ENCODE data around the gene MADD. TPM values are rescaled to one million over a fixed set of nuclear protein-coding genes. Genes with fewer than 3 reads are reported as not detected.
"Not testable (repeated sequence)": the region's sequence is repeated elsewhere in the genome, so short reads cannot be mapped to it uniquely, and the experiment has no call there.

The MADD gene
- total RNA-seq, 1 donor from 2014 or later: 41.0 TPM

DNA sequence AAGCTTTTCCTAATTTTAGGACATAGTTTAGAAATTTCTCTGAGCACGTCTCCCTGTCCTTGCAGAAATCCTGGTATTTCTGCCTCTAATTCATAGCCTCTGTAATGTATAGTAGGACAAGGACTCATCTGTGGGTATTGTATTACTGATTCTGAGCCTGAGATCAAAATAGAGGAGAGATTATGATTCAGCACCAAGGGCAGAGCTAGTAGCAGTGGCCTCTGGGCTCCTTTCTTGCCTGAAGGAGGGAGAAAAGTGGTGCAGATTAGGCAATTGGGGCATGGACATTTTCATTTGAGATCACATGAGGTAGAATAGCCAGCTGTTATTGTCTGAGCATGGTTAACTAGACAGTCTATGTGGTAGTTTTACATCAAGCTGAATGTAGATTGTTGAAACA is 2.8 kb downstream of the MADD start:
- peak; percentile 76 for DNase-seq (ENCODE audit: low read depth)

GRCh38 chr11:47274495-47275235 is 4.7 kb downstream of the MADD start:
- no peak for DNase-seq (ENCODE audit: low read depth)

DNA sequence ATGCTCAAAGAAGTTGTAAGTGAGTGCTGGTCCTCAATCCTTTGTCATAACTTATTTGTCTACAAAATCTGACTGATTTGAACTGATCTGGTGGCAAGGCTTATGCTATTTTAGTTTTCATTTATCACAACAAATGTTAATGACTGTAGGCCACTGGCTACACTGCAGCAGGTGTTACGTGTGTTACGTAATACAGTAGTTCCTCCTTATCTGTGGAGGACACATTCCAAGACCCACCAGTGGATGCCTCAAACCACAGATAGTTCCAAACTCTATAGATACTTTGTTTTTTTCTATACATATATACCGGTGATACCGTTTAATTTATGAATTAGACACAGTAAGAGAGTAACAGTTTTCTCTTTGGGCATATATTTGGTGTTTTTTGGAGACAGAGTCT is 7.0 kb downstream of the MADD start:
- DNase-seq (ENCODE audit: low read depth): peak; percentile 30

DNA sequence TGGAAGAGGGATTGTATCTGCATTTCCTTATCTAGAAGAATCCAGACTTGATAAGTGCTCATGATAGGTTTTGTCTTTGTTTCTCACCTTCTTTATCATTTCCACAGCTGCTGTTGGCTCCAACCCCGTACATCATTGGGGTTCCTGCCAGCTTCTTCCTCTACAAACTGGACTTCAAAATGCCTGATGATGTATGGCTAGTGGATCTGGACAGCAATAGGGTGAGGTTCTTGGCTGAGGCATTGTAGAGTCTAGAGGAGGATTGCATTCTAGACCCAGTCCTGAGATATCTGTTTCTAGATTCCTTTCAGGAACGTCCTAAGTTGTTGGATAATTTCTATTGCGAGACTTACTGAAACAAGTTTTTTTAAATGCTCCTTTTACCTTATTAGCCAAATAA is 8.1 kb downstream of the MADD start:
- DNase-seq (ENCODE audit: low read depth): no peak

DNA sequence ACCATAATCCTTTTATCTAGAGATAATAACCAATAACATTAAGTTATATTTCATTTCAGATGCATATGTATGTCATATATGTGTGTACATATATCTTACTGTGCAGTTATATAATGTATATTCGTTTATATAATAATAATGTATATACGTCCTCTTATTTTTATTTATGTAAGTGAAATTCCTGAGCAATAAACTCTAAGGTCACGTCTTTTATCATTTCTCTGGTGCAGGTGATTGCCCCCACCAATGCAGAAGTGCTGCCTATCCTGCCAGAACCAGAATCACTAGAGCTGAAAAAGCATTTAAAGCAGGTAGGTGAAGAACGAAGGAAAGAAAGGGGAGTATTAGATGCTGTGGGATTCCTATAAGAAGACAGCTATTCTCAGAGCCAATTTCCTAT is 8.8 kb downstream of the MADD start:
- no peak for DNase-seq (ENCODE audit: low read depth)

DNA sequence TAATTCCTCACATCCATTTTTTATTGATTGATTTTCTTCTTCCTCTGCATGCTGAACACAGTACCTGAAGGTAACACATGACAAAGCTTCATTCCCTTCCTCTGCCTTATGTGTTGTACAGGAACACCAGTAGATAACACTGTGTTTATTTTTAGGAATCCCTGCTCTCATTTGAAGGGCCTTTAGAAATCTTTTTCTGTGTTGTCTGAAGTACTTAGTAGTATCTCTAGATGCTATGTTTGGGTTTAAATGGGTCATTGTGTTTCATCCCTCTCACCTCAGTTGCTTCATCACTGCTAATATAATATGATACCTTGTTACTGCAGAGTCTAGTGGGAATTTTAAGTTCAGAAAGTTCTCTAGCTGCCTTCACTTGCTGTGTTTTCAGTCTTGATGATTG is 10.2 kb downstream of the MADD start:
- DNase-seq (ENCODE audit: low read depth): no peak

DNA sequence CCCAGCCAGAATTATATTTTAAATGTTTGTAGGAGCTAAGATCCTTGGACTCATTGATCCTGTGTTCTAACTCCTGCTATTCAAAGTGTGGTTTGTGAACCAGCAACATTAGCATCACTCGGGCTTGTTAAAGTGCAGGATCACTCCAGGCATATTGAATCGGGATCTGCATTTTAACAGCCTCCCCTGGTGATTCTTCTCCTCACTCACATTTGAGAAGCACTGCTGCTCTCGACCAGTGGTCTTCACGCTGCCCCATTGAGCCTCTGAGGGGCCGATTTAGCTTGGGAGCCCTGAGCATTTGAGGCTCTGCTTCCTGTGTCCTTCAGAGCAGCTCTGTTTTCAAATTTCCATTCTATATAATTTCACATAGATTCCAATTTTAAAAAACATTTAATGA is 10.9 kb downstream of the MADD start:
- DNase-seq (ENCODE audit: low read depth): no peak

DNA sequence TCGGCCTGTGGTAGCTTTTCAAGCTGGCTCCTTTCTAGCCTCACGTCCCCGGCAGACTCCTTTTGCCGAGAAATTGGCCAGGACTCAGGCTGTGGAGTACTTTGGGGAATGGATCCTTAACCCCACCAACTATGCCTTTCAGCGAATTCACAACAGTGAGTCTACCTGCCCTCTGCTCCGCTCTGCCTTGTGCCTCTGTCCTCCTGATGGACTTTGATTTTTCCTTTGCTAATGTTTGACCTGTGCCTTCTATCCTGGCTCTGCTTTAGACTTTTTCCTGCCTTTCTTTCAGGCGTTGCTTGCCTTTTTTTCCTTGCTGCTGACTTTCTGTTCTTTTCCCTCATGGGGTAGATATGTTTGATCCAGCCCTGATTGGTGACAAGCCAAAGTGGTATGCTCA is 12.5 kb downstream of the MADD start:
- no peak for DNase-seq (ENCODE audit: low read depth)

- DNase-seq (ENCODE audit: low read depth): no peak
Measured at GRCh38 chr11:47284151-47284550, 14.2 kb downstream of the MADD start.

DNA sequence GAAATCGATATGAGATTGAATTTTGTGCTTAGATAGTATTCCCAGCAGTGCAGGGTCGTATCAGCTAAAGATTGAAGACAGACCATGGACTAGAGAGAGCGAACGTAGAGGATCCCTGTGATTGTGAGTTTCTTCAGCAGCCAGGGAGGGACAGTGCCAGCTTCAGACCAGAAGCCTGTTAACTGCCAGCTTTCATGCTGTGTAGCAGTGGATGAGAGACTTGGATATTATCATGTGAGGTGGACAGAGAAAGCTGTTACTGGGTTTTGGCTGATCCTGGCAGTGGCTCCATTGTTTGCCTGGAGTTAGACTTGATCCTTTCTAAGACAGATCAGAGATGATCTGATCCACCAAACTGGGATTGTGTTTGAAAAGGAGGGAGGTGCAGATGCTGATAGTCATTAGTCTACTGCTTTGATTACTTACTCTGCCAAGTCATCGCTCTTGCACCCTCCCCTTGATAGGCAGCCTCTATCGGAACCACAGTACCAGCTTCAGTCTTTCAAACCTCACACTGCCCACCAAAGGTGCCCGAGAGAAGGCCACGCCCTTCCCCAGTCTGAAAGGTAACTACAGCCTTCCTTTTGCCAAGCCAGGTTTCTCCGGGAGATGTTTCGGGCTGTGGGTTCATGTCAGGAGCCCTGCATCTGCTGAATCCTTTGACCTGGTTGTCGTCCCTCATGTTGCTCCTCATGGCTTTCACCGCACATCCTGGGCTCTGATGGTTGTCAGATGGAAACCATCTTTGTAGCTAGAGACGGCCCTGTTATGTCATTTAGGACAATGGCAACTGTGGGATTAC is 16.2 kb downstream of the MADD start:
- DNase-seq (ENCODE audit: low read depth): no peak

DNA sequence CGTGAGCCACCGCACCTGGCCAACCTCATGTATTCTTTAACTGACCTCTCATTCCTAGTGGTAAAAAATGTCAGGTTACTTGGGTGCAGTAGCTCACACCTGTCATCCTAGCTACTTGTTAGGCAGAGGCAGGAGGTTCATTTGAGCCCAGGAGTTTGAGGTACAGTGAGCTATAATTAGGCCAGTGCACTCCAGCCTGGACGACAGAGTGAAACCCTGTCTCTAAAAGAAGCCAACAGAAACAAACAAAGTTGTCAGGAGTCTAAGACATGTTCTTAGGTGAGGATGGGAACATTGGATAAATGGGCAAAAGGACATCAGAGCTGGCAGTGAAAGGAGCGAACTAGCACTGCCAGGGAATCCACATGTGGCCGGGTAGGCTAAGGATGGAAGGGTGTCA is 18.1 kb downstream of the MADD start:
- DNase-seq (ENCODE audit: low read depth): peak; percentile 33

DNA sequence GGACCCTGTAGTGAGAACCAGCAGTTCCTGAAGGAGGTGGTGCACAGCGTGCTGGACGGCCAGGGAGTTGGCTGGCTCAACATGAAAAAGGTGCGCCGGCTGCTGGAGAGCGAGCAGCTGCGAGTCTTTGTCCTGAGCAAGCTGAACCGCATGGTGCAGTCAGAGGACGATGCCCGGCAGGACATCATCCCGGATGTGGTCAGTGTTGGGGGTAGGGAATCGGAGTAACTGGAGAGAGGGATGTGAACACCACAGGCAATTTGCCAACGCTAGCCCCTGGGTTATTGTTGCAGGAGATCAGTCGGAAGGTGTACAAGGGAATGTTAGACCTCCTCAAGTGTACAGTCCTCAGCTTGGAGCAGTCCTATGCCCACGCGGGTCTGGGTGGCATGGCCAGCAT is 19.9 kb downstream of the MADD start:
- no peak for DNase-seq (ENCODE audit: low read depth)

GRCh38 chr11:47295385-47295784 is 25.5 kb downstream of the MADD start:
- no peak for DNase-seq (ENCODE audit: low read depth)

DNA sequence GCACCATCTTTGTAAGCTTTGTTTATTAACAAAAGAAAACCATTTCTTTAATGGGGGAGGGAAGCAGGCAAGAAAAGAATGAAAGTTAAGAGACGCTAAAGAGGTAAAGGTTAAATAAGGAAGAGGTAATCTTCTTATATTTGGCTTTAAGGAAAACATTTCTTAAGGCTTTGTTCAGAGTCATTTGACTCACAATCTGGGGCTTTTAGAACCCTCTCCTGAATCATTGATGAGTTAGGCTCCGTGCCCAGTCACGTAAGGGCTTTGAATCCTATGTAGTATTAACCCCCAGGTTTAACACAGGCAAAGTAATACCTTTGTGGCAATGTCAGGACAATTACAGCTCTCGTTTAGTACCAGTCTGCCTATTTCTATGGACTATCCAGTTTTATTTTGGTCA is 26.1 kb downstream of the MADD start:
- no peak for DNase-seq (ENCODE audit: low read depth)

DNA sequence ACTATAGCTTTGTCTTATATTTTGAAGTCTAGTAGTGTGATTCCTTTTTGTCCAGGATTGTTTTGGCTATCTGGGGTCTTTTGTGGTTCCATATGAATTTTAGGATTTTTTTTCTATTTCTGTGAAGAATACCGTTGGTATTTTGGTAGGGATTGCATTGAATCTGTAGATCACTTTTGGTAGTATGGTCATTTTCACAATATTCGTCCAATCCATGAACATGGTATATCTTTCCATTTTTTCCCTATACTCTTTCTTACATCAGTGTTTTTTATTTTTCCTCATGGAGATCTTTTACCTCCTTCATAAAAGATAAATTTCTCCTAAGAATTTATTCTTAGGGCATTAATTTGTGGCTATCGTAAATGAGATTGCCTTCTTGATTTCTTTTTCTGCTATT is 29.1 kb downstream of the MADD start:
- DNase-seq (ENCODE audit: low read depth): no peak

DNA sequence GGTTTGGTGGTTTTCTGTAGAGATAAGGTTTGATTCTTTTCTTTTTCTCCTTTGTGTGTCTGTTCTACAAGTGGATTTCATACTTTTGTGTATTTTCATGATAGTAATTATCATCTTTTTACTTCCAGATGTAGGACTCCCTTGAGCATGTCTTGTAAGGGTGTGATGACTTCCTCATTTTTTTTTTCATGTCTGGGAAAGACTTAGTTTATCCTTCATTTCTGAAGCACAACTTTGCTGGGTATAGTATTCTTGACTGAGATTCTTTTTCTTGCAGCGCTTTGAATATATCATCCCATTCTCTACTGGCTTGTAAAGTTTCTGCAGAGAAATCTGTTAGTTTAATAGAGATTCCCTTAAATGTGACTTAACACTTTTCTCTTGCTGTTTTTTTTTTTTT is 32.9 kb downstream of the MADD start:
- no peak for DNase-seq (ENCODE audit: low read depth)

GRCh38 chr11:47305734-47306483 is 36.0 kb downstream of the MADD start:
- peak; percentile 87 for DNase-seq (ENCODE audit: low read depth)

GRCh38 chr11:47306484-47306844 is 36.5 kb downstream of the MADD start:
- DNase-seq (ENCODE audit: low read depth): no peak

- DNase-seq (ENCODE audit: low read depth): no peak
Measured at GRCh38 chr11:47308050-47308823, 38.3 kb downstream of the MADD start.

DNA sequence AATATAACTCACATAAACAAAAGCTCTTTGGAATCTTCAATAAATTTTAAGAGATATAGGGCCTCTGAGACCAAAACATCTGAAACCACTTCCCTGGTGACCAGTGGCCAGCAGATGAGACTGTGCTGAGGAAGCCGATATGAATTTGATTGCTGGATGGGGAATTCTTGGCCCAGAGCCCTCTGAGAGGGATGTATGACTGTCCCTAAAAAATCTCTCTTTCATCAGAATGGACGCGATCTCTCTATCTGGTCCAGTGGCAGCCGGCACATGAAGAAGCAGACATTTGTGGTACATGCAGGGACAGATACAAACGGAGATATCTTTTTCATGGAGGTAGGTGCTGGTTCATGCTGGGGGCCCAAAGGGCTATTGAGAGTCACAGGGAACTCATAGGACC is 45.1 kb downstream of the MADD start:
- DNase-seq (ENCODE audit: low read depth): no peak

DNA sequence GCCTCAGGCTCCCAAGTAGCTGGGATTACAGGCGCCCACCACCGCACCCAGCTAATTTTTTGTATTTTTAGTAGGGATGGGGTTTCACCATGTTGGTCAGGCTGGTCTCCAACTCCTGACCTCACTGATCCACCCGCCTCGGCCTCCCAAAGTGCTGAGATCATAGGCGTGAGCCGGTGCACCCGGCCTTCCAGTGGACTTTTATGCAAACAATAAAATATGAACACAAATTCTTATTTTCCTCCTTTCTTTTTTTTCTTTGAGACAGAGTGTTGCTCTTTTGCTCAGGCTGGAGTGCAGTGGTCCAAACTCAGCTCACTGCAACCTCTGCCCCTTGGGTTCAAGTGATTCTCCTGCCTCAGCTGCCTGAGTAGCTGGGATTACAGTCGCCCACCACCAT is 46.6 kb downstream of the MADD start:
- DNase-seq (ENCODE audit: low read depth): not testable (repeated sequence)

Measured in myocyte (in vitro differentiated cells).